Gastroesophageal sphincter (tissue), 4 donors: ENCODE data around the gene KCP. TPM values are rescaled to one million over a fixed set of nuclear protein-coding genes. Genes with fewer than 3 reads are reported as not detected.

Source experiments
- ATAC-seq: fragments of 150-250 bp; one replicate; pipeline ENCODE4 v1.9.1; 2016; ENCODE audit warnings: mild to moderate bottlenecking, moderate library complexity
- H3K27ac ChIP-seq, 4 donors: fragments of 200-600 bp; sonication (generic) in 3 of 4; 1 replicate in 3 of 4; 2 replicates in 1 of 4; pipeline ENCODE4 v1.5.1; 2016 to 2019
- H3K27me3 ChIP-seq: fragments of 200-600 bp; sonication (generic); one replicate; pipeline ENCODE4 v1.5.1; 2019
- H3K36me3 ChIP-seq, 2 donors: fragments of 200-600 bp; sonication (generic); one replicate each; pipeline ENCODE4 v1.5.1; 2019; ENCODE audit warnings: control low read depth in 1 of 2
- H3K4me1 ChIP-seq, 3 donors: fragments of 200-600 bp; sonication (generic); 1 replicate in 2 of 3; 2 replicates in 1 of 3; pipeline ENCODE4 v1.5.1; 2016 to 2019; ENCODE audit warnings: control low read depth in 2 of 3
- H3K4me3 ChIP-seq, 2 donors: fragments of 200-600 bp; sonication (generic); one replicate each; pipeline ENCODE4 v1.5.1; 2019; ENCODE audit warnings: mild to moderate bottlenecking in 1 of 2, moderate library complexity in 1 of 2
- H3K9me3 ChIP-seq, 3 donors: fragments of 200-600 bp; sonication (generic); one replicate each; pipeline ENCODE4 v1.5.1; 2017 to 2019; ENCODE audit warnings: control low read depth in 2 of 3
- EP300 ChIP-seq: sonication (generic); formaldehyde crosslinking; IDR thresholded peaks from one replicate; pipeline ENCODE4 v1.6.1; 2017; ENCODE audit warnings: antibody characterized with exemption, mild to moderate bottlenecking
- POLR2A ChIP-seq, 2 donors: fragments of 450-650 bp; IDR thresholded peaks; one replicate each; pipeline ENCODE4 v1.6.1; 2017; ENCODE audit warnings: antibody characterized with exemption in 2 of 2, mild to moderate bottlenecking in 2 of 2, moderate library complexity in 1 of 2
- POLR2AphosphoS5 ChIP-seq: sonication (generic); formaldehyde crosslinking; IDR thresholded peaks from one replicate; pipeline ENCODE4 v1.6.1; 2017; ENCODE audit warnings: antibody characterized with exemption
- WGBS, 2 donors: methylation state at CpG; one replicate each; pipeline ENCODE4 v1.1.5; 2018; ENCODE audit warnings: low coverage in 1 of 2; 5-methylcytosine and 5-hydroxymethylcytosine counted together
- total RNA-seq, 4 donors: library from RNA; depleted of rRNA; stranded (reverse); fragments of >200 nt; gene quantifications; one replicate each; pipeline ENCODE4 v1.1.0, GENCODE V29; 2016
- TF ChIP-seq, protein P1 (sequence below), 4 experiments: fragments of 200-600 bp in 2 of 4; fragments of 450-650 bp in 2 of 4; sonication (generic) in 1 of 4; IDR thresholded peaks; one replicate each; pipeline ENCODE4 v1.5.1; 2017 to 2019; ENCODE audit warnings: antibody characterized with exemption in 4 of 4, mild to moderate bottlenecking in 2 of 4, moderate library complexity in 2 of 4

KCP gene
- total RNA-seq, 4 donors from 2014 or later, result 0.31 to 0.67 TPM; not detected in 2

DNA sequence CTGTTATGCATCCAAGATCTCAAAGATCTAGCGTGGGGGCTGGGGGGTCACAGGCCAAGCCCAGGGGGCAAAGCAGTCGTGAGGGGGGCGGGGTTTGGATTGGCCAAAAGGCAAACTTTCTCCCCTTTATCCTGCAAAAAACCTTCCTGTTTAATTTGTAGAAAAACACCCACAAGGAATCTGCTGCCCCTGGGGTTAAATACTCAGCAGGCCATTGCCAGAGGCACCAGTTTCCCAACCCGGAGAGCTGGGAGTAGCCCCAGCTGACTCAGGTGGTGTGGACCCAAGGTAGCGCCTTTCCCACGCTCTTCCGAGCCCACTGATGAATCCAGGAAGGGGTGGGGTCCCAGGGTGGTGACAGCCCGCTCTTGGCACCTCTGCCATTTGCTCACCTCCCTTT, 21.4 kb downstream of the KCP start:
- ATAC-seq, result no peak
- Histone ChIP-seq H3K9me3 (no peaks in the 10 kb centered on the region), H3K27me3 (peaks cover 43% of the 10 kb centered on the region), H3K4me1 (peaks cover 0 to 10% (median 0%) of the 10 kb centered on the region in 3 donors), H3K27ac (no peak overlapping the region), H3K36me3 (no peaks in the 10 kb centered on the region), H3K4me3 (no peak overlapping the region)
- WGBS, 2 donors, result 72 to 100% methylated on average over 1 to 5 of the region's 8 CpGs
- no peak for TF ChIP-seq POLR2A (IDR thresholded peaks at IDR 0.05)
- TF ChIP-seq POLR2AphosphoS5, result no peak

DNA sequence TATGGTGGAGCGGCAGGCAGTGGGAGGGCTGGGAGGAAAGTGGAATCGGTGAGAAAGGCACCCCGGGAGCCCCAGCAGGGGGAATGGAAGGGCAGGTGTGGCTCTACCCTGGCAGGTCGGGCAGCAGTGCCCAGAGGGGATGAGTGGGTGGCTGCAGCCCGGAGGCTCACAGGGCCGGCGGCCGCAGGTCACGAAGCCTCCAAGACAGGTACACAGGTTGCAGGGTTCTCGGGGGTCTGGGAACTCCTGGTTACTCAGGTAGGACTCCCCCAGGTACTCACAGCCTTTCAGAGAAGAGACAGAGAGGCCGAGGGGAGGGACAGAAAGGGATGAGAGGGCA, 21.8 kb downstream of the KCP start:
- Histone ChIP-seq H3K4me3 (no peak overlapping the region), H3K4me1 (peaks cover 0 to 12% (median 0%) of the 10 kb centered on the region in 3 donors), H3K36me3 (no peaks in the 10 kb centered on the region), H3K9me3 (no peaks in the 10 kb centered on the region), H3K27me3 (peaks cover 43% of the 10 kb centered on the region), H3K27ac (no peak overlapping the region)
- no peak for TF ChIP-seq EP300
- no peak for ATAC-seq
- WGBS, 2 donors, result 40 to 79% methylated on average over 1 to 8 of the region's 11 CpGs

DNA sequence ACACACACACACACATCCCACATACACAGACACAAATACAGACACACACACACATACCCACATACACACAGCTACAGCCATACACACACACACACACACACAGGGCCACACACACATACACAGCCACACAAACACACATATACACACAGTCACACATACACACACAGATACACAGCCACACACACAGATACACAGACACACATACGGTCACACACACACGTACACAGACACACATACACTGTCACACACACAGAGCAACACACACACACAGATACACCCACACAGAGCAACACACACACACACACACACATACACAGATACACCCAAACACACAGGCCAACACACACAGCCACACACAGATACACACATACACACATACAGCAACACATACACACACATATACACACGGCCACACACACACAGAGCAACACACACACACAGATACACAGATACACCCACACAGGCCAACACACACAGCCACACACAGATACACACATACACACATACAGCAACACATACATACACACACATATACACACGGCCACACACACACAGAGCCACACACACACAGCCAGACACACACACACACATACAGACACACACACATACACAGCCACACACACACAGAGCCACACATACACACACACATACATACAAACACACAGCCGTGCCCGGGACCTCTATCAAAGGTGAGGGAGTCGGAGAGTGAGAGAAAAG, 22.3 kb downstream of the KCP start:
- H3K36me3 ChIP-seq, result no peaks in the 10 kb centered on the region
- H3K27me3 ChIP-seq, result peaks cover 43% of the 10 kb centered on the region
- no peaks in the 10 kb centered on the region for H3K9me3 ChIP-seq
- H3K4me3 ChIP-seq, result no peak overlapping the region
- 50 to 57% methylated on average over 1 to 2 of the region's 7 CpGs for WGBS, 2 donors
- H3K27ac ChIP-seq, result no peak overlapping the region
- TF ChIP-seq EP300, result no peak
- peaks cover 0 to 15% (median 0%) of the 10 kb centered on the region in 3 donors for H3K4me1 ChIP-seq
- no peak for ATAC-seq

DNA sequence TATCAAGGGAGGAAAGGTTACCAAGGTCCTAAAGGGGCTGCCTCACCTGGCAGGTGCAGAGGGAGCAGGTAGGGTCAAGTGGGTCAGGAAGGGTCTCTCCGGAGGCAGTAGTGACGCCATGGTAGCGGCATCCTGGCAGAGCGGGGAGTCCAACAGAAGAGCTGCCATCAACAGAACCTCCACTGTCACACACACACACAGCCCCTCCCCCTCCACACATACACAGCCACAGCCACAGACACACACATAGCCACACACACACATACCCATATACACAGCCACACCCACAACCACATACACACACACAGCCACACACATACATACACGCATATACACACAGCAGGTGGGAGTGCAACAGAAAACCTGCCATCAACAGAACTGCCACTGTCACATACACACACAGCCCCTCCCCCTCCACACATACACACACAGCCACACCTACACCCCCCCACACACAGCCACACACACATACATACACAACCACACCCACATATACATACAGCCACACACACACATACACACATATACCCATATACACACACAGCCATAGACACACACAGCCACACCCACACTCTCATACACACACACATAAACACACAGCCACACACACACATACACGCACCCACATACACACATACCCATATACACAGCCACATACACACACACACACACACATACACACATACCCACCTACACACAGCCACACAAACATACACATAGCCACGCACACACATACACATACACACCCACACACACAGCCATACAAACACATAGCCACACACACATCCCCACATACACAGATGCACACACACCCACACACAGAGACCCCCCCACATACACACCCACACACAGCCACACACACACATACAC, 23.1 kb downstream of the KCP start:
- H3K27me3 ChIP-seq, result peaks cover 40% of the 10 kb centered on the region
- H3K4me3 ChIP-seq, result no peak overlapping the region
- WGBS, 2 donors, result 80 to 95% methylated on average over 2 to 4 of the region's 7 CpGs
- peaks cover 0 to 15% (median 0%) of the 10 kb centered on the region in 3 donors for H3K4me1 ChIP-seq
- no peak overlapping the region for H3K27ac ChIP-seq
- H3K36me3 ChIP-seq, result no peaks in the 10 kb centered on the region
- H3K9me3 ChIP-seq, result no peaks in the 10 kb centered on the region
- no peak for ATAC-seq
- TF ChIP-seq EP300 (no peak), POLR2A (IDR thresholded peaks at IDR 0.05) (no peak), POLR2AphosphoS5 (no peak)
- TF ChIP-seq, protein P1, sequence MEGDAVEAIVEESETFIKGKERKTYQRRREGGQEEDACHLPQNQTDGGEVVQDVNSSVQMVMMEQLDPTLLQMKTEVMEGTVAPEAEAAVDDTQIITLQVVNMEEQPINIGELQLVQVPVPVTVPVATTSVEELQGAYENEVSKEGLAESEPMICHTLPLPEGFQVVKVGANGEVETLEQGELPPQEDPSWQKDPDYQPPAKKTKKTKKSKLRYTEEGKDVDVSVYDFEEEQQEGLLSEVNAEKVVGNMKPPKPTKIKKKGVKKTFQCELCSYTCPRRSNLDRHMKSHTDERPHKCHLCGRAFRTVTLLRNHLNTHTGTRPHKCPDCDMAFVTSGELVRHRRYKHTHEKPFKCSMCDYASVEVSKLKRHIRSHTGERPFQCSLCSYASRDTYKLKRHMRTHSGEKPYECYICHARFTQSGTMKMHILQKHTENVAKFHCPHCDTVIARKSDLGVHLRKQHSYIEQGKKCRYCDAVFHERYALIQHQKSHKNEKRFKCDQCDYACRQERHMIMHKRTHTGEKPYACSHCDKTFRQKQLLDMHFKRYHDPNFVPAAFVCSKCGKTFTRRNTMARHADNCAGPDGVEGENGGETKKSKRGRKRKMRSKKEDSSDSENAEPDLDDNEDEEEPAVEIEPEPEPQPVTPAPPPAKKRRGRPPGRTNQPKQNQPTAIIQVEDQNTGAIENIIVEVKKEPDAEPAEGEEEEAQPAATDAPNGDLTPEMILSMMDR (IDR thresholded peaks at IDR 0.05), result no peak

DNA sequence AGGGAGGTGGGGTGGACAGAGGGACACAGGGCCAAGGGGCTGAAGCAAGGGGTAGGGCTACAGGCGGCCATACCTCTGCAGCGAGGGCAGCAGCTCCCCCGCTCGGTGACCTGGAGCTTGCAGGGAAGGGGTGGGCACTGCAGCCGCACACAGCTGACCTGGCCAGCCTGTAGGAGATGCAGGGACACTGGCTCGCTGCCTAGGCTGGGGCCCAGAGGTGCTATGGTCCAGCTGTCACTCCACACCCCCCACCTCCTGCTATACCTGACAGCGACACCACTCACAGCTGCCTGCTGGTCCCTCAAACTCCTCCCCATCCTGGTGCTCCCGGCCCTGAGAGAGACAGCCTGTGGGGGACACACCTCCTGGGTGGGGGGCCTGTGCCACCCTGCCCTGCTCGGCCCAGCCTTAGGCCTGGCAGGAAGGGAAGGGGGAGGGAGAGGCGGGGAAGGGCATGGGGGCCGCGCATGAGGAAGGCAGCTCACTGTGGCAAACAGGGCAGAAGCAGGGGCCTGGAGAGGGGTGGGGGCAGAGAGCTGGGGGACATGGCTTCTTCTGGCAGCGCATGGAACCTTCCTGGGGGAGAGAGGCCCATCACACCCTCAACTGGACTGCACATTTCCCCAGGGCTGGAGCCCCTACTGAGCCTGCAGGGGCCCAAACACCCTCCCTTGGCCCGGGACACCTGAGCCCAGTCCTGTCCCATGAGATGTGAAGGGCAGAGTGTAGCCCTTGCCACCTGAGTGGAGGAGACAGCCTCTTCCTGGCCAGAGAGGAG, 23.9 kb downstream of the KCP start:
- Histone ChIP-seq H3K4me1 (peaks cover 0 to 15% (median 0%) of the 10 kb centered on the region in 3 donors), H3K9me3 (no peaks in the 10 kb centered on the region), H3K27me3 (peaks cover 32% of the 10 kb centered on the region), H3K36me3 (no peaks in the 10 kb centered on the region), H3K27ac (no peak overlapping the region), H3K4me3 (no peak overlapping the region)
- TF ChIP-seq POLR2A (IDR thresholded peaks at IDR 0.05) (no peak), POLR2AphosphoS5 (no peak), EP300 (no peak)
- TF ChIP-seq, protein P1 (IDR thresholded peaks at IDR 0.05), result no peak
- WGBS, 2 donors, result 40 to 83% methylated on average over 2 to 3 of the region's 14 CpGs
- no peak for ATAC-seq
